Activated CD4-positive, alpha-beta memory T cell treated with anti-CD3 and anti-CD28 coated beads, Interleukin-2, amount 10 ng/mL, durations not matched to agents 7 days and 5 days (primary cell): ENCODE data around the gene PHLDB2. TPM values are rescaled to one million over a fixed set of nuclear protein-coding genes. Genes with fewer than 3 reads are reported as not detected.

Experiments used
- CTCF ChIA-PET: fragments of 350-600 bp; sonication (Branson Sonifier 250); formaldehyde crosslinking; loops from one replicate; lab custom pipeline; 2021; ENCODE audit warnings: antibody characterized with exemption, inconsistent platforms; lab: Charles Lee
- POLR2A ChIA-PET: fragments of 350-600 bp; sonication (Branson Sonifier 250); formaldehyde crosslinking; loops from one replicate; lab custom pipeline; 2021; ENCODE audit warnings: antibody characterized with exemption; lab: Charles Lee
- DNase-seq: peaks from one replicate; pipeline ENCODE4 v3.0.0-alpha.2; 2020
- H3K27ac Mint-ChIP-seq: one replicate; pipeline ENCODE4 v1.8.0; 2021; ENCODE audit warnings: mild to moderate bottlenecking, mixed read lengths
- H3K27me3 Mint-ChIP-seq: one replicate; pipeline ENCODE4 v1.8.0; 2021; ENCODE audit warnings: mixed read lengths
- H3K36me3 Mint-ChIP-seq: one replicate; pipeline ENCODE4 v1.8.0; 2021; ENCODE audit warnings: low read depth, mixed read lengths
- H3K4me1 Mint-ChIP-seq: one replicate; pipeline ENCODE4 v1.8.0; 2021; ENCODE audit warnings: mixed read lengths
- H3K4me3 Mint-ChIP-seq: one replicate; pipeline ENCODE4 v1.8.0; 2021; ENCODE audit warnings: mild to moderate bottlenecking, mixed read lengths
- H3K9me3 Mint-ChIP-seq: one replicate; pipeline ENCODE4 v1.8.0; 2021; ENCODE audit warnings: mixed read lengths
- total RNA-seq, 2 experiments: library from RNA; stranded (reverse); gene quantifications; one replicate each; pipeline ENCODE4 v1.2.3, GENCODE V29; 2021

The PHLDB2 gene
- total RNA-seq, 2 experiments from 2014 or later, result 4.6 to 6.3 TPM

DNA sequence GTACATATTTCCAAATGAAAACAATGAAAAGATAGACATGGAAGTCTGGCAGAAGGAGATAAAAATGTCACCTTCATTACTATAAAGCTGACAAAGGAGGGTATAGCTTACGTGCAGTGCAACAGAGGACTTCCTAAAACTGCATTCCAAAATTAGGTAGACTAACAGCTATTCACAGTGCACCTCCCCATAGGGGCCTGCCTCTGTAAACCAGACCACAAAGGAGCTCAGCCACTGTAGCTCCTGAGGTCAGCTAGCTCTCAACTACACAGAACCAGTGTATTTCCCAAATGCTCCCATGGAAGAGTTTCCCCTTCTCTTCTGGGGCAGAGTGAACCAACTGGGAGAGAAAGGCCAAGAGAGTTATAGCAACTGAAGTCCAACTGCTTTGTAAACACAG lies 31.2 kb upstream of the PHLDB2 start:
- Mint-ChIP-seq H3K4me1 (peaks cover 17% of the 10 kb centered on the region), H3K4me3 (no peak overlapping the region), H3K27me3 (peaks cover 2% of the 10 kb centered on the region), H3K9me3 (no peaks in the 10 kb centered on the region), H3K36me3 (no peaks in the 10 kb centered on the region), H3K27ac (no peak overlapping the region)
- no peak for DNase-seq
- CTCF ChIA-PET, result no interaction called here
- POLR2A ChIA-PET, result interaction anchor here (1.2 kb wide), 1 partner anchor 32 kb away, joined by 3 read pairs; no protein-coding TSS in a partner anchor

DNA sequence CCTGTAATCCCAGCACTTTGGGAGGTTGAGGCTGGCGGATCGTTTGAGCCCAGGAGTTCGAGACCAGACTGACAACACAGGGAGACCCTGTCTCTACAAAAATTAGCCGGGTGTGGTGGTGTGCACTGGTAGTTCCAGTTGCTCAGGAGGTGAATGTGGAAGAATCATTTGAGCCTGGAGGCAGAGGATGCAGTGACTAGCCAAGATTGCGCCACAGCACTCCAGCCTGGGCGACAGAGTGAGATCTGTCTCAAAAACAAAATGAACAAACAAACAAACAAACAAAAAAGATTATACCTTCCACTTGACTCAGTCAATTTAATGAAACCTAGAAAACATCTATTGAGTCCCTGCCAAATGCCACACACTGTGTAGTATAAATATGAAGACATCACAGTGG lies 30.5 kb upstream of the PHLDB2 start:
- no peaks in the 10 kb centered on the region for H3K36me3 Mint-ChIP-seq
- no peak overlapping the region for H3K27ac Mint-ChIP-seq
- DNase-seq, result no peak
- POLR2A ChIA-PET, result no interaction called here
- CTCF ChIA-PET, result no interaction called here
- peaks cover 2% of the 10 kb centered on the region for H3K27me3 Mint-ChIP-seq
- no peaks in the 10 kb centered on the region for H3K9me3 Mint-ChIP-seq
- H3K4me1 Mint-ChIP-seq, result peaks cover 17% of the 10 kb centered on the region
- H3K4me3 Mint-ChIP-seq, result no peak overlapping the region

DNA sequence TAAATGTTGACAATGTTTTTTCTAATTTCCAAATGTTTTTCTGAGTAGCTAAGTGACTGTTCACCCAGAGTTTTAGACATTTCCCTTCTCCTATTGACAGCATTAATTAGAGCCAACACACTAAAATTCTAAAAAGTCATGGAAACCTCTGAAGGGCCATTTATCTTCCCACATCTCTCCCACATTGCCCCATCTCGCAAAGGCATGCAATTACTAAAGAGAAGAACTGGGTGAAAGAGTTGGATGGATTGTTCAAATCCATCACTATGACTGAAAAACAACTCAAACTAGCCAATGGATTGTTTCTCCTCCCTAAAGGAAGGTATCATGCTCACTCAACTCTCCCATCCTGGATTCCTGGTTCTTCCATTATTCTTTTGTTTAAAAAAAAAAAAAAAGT lies 30.0 kb upstream of the PHLDB2 start:
- no peak for DNase-seq
- ChIA-PET POLR2A (no interaction called here), CTCF (no interaction called here)
- H3K36me3 Mint-ChIP-seq, result no peaks in the 10 kb centered on the region
- no peaks in the 10 kb centered on the region for H3K9me3 Mint-ChIP-seq
- no peak overlapping the region for H3K27ac Mint-ChIP-seq
- H3K27me3 Mint-ChIP-seq, result peaks cover 1% of the 10 kb centered on the region
- H3K4me1 Mint-ChIP-seq, result peaks cover 17% of the 10 kb centered on the region
- no peak overlapping the region for H3K4me3 Mint-ChIP-seq

GRCh38 chr3:111831840-111832239 lies 27.2 kb upstream of the PHLDB2 start:
- ChIA-PET CTCF (no interaction called here), POLR2A (no interaction called here)
- Mint-ChIP-seq H3K4me3 (no peak overlapping the region), H3K27ac (no peak overlapping the region), H3K27me3 (no peaks in the 10 kb centered on the region), H3K36me3 (no peaks in the 10 kb centered on the region), H3K4me1 (peaks cover 12% of the 10 kb centered on the region), H3K9me3 (no peaks in the 10 kb centered on the region)
- peak; percentile 53 for DNase-seq

DNA sequence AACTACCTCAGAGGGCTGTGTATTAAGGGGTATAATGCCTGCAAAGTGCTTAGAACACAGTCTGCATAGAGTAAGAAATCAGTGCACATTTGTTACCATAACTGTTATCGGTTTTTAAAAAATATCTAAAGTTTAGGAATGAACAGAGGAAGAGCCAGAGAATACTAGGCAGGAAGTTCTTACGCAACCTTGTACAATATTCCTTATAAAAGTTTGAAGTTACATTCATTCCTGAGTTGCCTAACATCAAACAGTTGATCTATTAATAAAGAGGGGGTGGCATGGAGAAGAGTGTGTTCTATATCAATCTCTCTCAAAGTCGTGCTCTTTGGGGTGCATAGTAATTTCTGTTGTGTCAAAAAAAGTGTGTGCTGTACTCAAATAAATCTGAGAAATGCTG lies 22.0 kb upstream of the PHLDB2 start:
- Mint-ChIP-seq H3K9me3 (no peaks in the 10 kb centered on the region), H3K27me3 (peaks cover 2% of the 10 kb centered on the region), H3K27ac (no peak overlapping the region), H3K36me3 (no peaks in the 10 kb centered on the region), H3K4me3 (no peak overlapping the region), H3K4me1 (peaks cover 3% of the 10 kb centered on the region)
- POLR2A ChIA-PET, result no interaction called here
- CTCF ChIA-PET, result no interaction called here
- no peak for DNase-seq

DNA sequence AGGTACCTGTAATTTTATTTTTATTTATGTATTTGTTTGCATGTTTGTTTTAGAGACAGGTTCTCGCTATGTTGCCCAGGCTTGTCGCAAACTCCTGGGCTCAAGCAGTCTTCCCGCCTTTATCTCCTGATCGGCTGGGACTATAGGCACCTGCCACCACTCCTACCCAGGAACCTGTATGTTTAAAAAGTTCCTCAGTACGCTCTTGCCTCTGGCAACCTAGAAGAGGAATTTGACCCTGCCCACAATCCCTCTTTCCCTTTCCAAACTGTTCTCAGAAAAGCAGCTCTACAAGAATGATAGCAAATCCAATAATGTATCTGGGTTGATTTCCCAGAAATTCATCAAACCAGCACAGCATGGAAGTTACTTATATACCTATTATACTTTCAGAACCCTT lies 20.9 kb upstream of the PHLDB2 start:
- POLR2A ChIA-PET, result no interaction called here

GRCh38 chr3:111846039-111846438 lies 13.0 kb upstream of the PHLDB2 start:
- Mint-ChIP-seq H3K4me3 (no peak overlapping the region), H3K36me3 (no peaks in the 10 kb centered on the region), H3K27ac (no peak overlapping the region), H3K27me3 (peaks cover 12% of the 10 kb centered on the region), H3K4me1 (no peaks in the 10 kb centered on the region), H3K9me3 (no peaks in the 10 kb centered on the region)
- CTCF ChIA-PET, result interaction anchor here (2.2 kb wide), 1 partner anchor 14 kb away, joined by 8 read pairs; no protein-coding TSS in a partner anchor
- no peak for DNase-seq
- POLR2A ChIA-PET, result interaction anchor here (0.8 kb wide), 1 partner anchor 14 kb away, joined by 3 read pairs; no protein-coding TSS in a partner anchor

More for the DNA sequence above, 20.9 kb upstream of the PHLDB2 start:
- H3K27me3 Mint-ChIP-seq, result peaks cover 6% of the 10 kb centered on the region
- H3K4me3 Mint-ChIP-seq, result no peak overlapping the region
- CTCF ChIA-PET, result no interaction called here
- H3K9me3 Mint-ChIP-seq, result no peaks in the 10 kb centered on the region
- H3K27ac Mint-ChIP-seq, result no peak overlapping the region
- no peaks in the 10 kb centered on the region for H3K36me3 Mint-ChIP-seq
- H3K4me1 Mint-ChIP-seq, result no peaks in the 10 kb centered on the region
- no peak for DNase-seq

GRCh38 chr3:111846717-111847116 lies 12.3 kb upstream of the PHLDB2 start:
- no peak overlapping the region for H3K4me3 Mint-ChIP-seq
- H3K9me3 Mint-ChIP-seq, result no peaks in the 10 kb centered on the region
- DNase-seq, result no peak
- peaks cover 5% of the 10 kb centered on the region for H3K4me1 Mint-ChIP-seq
- no peaks in the 10 kb centered on the region for H3K36me3 Mint-ChIP-seq
- no peak overlapping the region for H3K27ac Mint-ChIP-seq
- H3K27me3 Mint-ChIP-seq, result peaks cover 12% of the 10 kb centered on the region
- POLR2A ChIA-PET, result interaction anchor here (0.8 kb wide), 1 partner anchor 13 kb away, joined by 3 read pairs; no protein-coding TSS in a partner anchor
- CTCF ChIA-PET, result interaction anchor here (2.2 kb wide), 1 partner anchor 14 kb away, joined by 8 read pairs; no protein-coding TSS in a partner anchor

DNA sequence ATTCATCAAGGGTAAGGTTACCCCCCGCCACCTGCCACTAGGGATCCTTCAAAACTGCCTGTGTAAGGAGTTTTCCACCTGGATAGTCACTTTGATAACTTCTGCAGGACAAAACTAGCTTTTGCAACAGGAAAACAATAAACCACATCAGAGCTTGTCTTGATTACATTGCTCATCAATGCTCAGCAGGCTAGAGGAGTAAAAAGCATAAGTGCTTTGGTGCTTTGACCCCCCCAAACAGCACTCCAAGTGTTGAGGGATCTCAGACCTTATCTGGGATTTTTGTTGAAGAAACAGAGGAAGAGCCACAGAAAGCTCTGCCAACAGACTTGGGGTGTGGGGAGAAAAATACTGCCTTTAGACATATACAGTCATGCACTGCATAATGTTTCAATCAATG lies 10.8 kb upstream of the PHLDB2 start:
- Mint-ChIP-seq H3K27ac (no peak overlapping the region), H3K4me3 (no peak overlapping the region), H3K4me1 (peaks cover 6% of the 10 kb centered on the region), H3K27me3 (peaks cover 8% of the 10 kb centered on the region), H3K9me3 (no peaks in the 10 kb centered on the region), H3K36me3 (no peaks in the 10 kb centered on the region)
- ChIA-PET CTCF (no interaction called here), POLR2A (no interaction called here)
- DNase-seq, result no peak

GRCh38 chr3:111848778-111849177 lies 10.3 kb upstream of the PHLDB2 start:
- CTCF ChIA-PET, result no interaction called here
- H3K9me3 Mint-ChIP-seq, result no peaks in the 10 kb centered on the region
- H3K4me1 Mint-ChIP-seq, result peaks cover 6% of the 10 kb centered on the region
- no peak for DNase-seq
- H3K36me3 Mint-ChIP-seq, result no peaks in the 10 kb centered on the region
- peaks cover 8% of the 10 kb centered on the region for H3K27me3 Mint-ChIP-seq
- H3K27ac Mint-ChIP-seq, result no peak overlapping the region
- POLR2A ChIA-PET, result no interaction called here
- H3K4me3 Mint-ChIP-seq, result no peak overlapping the region

DNA sequence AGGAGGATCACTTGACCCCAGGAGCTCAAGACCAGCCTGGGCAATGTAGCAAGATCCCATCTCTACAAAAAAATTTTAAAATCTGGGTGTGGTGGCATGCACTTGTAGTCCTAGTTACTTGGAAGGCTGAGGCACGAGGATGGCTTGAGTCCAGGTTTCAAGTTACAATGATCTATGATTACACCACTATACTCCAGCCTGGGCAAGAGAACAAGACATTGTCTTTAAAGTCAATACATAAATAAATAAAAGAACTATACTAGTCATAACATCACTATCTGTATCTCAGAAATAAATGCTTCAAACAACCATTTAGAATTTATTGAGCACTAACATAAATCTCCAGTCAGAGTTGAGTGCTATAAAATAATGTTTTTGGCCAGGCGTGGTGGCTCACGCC lies 8.5 kb upstream of the PHLDB2 start:
- CTCF ChIA-PET, result interaction anchor here (0.7 to 2.1 kb wide), 3 partner anchors 10 to 158 kb away, joined by 3 to 5 read pairs (median 3); no protein-coding TSS in a partner anchor

DNA sequence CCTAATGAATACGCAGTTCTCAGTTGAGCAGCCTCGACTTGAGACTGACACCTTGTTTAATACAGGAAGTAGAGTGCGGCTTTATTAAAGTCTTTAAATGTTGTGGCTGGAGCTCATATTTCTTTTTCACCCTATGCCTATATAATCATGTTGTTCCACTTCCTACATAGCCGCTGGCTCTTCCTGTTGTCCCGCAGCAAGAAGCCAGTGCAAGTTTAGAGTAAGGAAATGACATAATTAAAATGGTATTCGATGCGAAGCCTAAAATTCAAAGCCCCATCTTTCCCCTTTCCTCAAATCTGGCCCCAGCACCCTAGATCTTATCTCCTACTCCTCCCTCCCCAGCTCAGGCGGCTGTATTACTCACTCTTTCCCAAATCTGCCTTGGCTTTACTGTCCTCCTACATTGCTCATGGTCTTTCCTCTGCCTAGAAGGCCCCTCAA lies 7.5 kb upstream of the PHLDB2 start:
- Mint-ChIP-seq H3K4me3 (no peak overlapping the region), H3K27ac (no peak overlapping the region), H3K36me3 (no peaks in the 10 kb centered on the region), H3K27me3 (peaks cover 4% of the 10 kb centered on the region), H3K4me1 (peaks cover 6% of the 10 kb centered on the region), H3K9me3 (no peaks in the 10 kb centered on the region)
- ChIA-PET POLR2A (interaction anchor here (1.1 kb wide), 1 partner anchor 127 kb away, joined by 3 read pairs; the partner anchor contains the start of gene ABHD10), CTCF (interaction anchor here (1.6 to 2.1 kb wide), 2 partner anchors 9 to 136 kb away, joined by 3 to 5 read pairs; no protein-coding TSS in a partner anchor)
- no peak for DNase-seq

More for the DNA sequence above, 8.5 kb upstream of the PHLDB2 start:
- POLR2A ChIA-PET, result interaction anchor here (1.1 to 1.2 kb wide), 2 partner anchors 8 to 128 kb away, joined by 3 read pairs; partner anchors contain the start of genes ABHD10 and PHLDB2
- no peaks in the 10 kb centered on the region for H3K36me3 Mint-ChIP-seq
- H3K4me3 Mint-ChIP-seq, result no peak overlapping the region
- H3K27ac Mint-ChIP-seq, result no peak overlapping the region
- H3K4me1 Mint-ChIP-seq, result peaks cover 6% of the 10 kb centered on the region
- no peaks in the 10 kb centered on the region for H3K9me3 Mint-ChIP-seq
- DNase-seq, result no peak
- H3K27me3 Mint-ChIP-seq, result peaks cover 4% of the 10 kb centered on the region

DNA sequence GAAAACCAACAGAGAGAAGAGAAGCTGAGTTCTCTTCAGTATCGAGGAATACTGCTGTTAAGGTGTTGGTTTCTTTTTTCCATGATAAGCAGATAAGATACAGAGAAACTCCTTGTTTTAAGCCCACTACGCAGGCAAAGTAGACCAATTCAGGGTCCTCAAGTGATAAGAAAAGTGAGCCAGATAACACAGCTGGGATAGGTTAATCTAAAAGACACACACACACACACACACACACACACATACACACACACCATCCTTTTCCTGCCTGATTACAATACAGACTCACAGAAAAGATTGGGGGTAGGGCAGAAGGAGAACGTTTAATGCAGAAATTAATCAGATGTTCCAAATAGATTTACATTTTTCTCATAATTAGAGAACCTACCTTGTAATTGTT lies 6.5 kb upstream of the PHLDB2 start:
- peaks cover 4% of the 10 kb centered on the region for H3K27me3 Mint-ChIP-seq
- ChIA-PET POLR2A (no interaction called here), CTCF (no interaction called here)
- H3K36me3 Mint-ChIP-seq, result no peaks in the 10 kb centered on the region
- no peak overlapping the region for H3K4me3 Mint-ChIP-seq
- H3K27ac Mint-ChIP-seq, result no peak overlapping the region
- no peak for DNase-seq
- H3K4me1 Mint-ChIP-seq, result peaks cover 6% of the 10 kb centered on the region
- H3K9me3 Mint-ChIP-seq, result no peaks in the 10 kb centered on the region

GRCh38 chr3:111853068-111853467 lies 6.0 kb upstream of the PHLDB2 start:
- DNase-seq, result no peak
- ChIA-PET POLR2A (no interaction called here), CTCF (no interaction called here)
- peaks cover 8% of the 10 kb centered on the region for H3K4me1 Mint-ChIP-seq
- H3K27me3 Mint-ChIP-seq, result peaks cover 9% of the 10 kb centered on the region
- no peak overlapping the region for H3K4me3 Mint-ChIP-seq
- no peaks in the 10 kb centered on the region for H3K9me3 Mint-ChIP-seq
- H3K36me3 Mint-ChIP-seq, result no peaks in the 10 kb centered on the region
- no peak overlapping the region for H3K27ac Mint-ChIP-seq
